Mammary epithelial cell (primary cell): ENCODE data around the gene CFAP73.

Experiments used
- CTCF ChIP-seq, 2 donors: IDR thresholded peaks in 1 of 2; conservative IDR thresholded peaks in 1 of 2; 2 replicates each; pipeline ENCODE4 v1.5.1; 2011 to 2012; ENCODE audit warnings: inconsistent platforms in 2 of 2, low read length in 2 of 2, mild to moderate bottlenecking in 2 of 2, control low read depth in 1 of 2, low read depth in 1 of 2; ENCODE audit not compliant: insufficient read depth in 1 of 2; ENCODE audit errors: extremely low read depth in 1 of 2
- EZH2 ChIP-seq: IDR thresholded peaks from 2 replicates; pipeline ENCODE4 v1.6.1; 2012; ENCODE audit warnings: low read length, inconsistent platforms, borderline replicate concordance

- TF ChIP-seq CTCF (conservative IDR thresholded peaks at IDR 0.05 in 1 of 2, IDR thresholded peaks at IDR 0.05 in 1 of 2; ENCODE audit: extremely low read depth in 1 of 2, insufficient read depth in 1 of 2, low read depth in 1 of 2, low read length in 2 of 2), result no peak
- TF ChIP-seq EZH2, result no peak
These were observed 20.9 kb downstream of the CFAP73 start for GRCh38 chr12:113170457-113170856.
